Hepatocyte (in vitro differentiated cells): ENCODE measurements around the gene HCN2.

ENCODE experiments used
- CTCF ChIP-seq: fragments of 200-600 bp; sonication (generic); IDR thresholded peaks from 2 replicates; pipeline ENCODE4 v1.5.1; 2016; ENCODE audit warnings: antibody characterized with exemption, mild to moderate bottlenecking; ENCODE audit not compliant: poor library complexity
- EZH2 ChIP-seq: fragments of 200-600 bp; sonication (generic); IDR thresholded peaks from 2 replicates; pipeline ENCODE4 v1.6.1; 2016; ENCODE audit warnings: antibody characterized with exemption, mild to moderate bottlenecking, borderline replicate concordance

GRCh38 chr19:572140-572742 is 17.4 kb upstream of the HCN2 start, which contains the start of gene BSG:
- TF ChIP-seq CTCF (no peak), EZH2 (no peak)
